ENCODE results near the gene PHF21B.
"Not testable (repeated sequence)": the region's sequence is repeated elsewhere in the genome, so short reads cannot be mapped to it uniquely, and the experiment has no call there.

Gene PHF21B

GRCh38 chr22:44933666-44934453 lies 75.9 kb downstream of the PHF21B start:
- DNase-seq (ENCODE audit: low read depth): no peak

DNA sequence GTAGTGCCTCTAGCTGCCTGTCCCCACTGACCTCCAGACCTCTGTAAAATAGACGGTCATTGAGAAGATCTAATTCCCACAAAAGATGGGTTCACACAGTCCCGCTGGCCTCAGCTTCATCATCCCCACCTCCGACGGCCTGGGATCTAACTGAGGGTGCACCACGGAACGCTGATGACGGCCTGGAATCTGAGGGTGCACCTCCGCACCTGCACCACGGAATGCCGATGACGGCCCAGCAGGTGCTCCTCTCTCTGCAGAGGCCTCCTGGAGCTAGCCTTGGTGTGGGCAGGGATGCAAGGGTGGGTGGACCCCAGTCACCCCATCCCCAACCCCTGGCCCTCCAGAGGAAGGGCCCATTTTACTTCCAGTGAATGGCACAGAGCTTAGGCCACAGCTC lies 77.3 kb downstream of the PHF21B start:
- no peak for DNase-seq (ENCODE audit: low read depth)

- DNase-seq (ENCODE audit: low read depth): no peak
Observed at GRCh38 chr22:44931766-44932165, 78.0 kb downstream of the PHF21B start.

DNA sequence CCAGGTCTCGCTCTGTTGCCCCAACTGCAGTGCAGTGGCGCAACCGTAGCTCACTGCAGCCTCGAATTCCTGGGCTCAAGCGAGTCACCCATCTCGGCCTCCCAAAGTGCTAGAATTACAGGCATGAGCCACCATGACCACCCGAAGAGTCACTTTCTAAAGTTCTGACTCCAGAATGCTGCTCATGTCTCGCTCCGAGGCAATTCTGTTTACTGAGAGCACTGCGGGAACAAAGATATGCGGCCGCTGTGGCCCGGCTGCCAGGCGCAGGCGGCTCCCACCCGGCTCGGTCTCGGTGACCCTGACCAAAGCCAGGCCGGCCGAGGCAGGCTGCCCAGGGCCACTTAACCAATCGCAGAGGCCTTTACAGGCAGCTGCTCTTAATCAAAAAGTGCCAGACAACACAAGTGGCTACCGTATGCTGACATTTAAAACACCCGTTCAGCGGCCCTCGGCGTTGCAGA lies 78.7 kb downstream of the PHF21B start:
- no peak for DNase-seq (ENCODE audit: low read depth)

GRCh38 chr22:44930711-44931035 lies 79.1 kb downstream of the PHF21B start:
- DNase-seq (ENCODE audit: low read depth): no peak

GRCh38 chr22:44930016-44930710 lies 79.6 kb downstream of the PHF21B start:
- no peak for DNase-seq (ENCODE audit: low read depth)

GRCh38 chr22:44929359-44930015 lies 80.3 kb downstream of the PHF21B start:
- no peak for DNase-seq (ENCODE audit: low read depth)

- no peak for DNase-seq (ENCODE audit: low read depth)
Observed at GRCh38 chr22:44928711-44929358, 81.0 kb downstream of the PHF21B start.

GRCh38 chr22:44928136-44928463 lies 81.7 kb downstream of the PHF21B start:
- no peak for DNase-seq (ENCODE audit: low read depth)

DNA sequence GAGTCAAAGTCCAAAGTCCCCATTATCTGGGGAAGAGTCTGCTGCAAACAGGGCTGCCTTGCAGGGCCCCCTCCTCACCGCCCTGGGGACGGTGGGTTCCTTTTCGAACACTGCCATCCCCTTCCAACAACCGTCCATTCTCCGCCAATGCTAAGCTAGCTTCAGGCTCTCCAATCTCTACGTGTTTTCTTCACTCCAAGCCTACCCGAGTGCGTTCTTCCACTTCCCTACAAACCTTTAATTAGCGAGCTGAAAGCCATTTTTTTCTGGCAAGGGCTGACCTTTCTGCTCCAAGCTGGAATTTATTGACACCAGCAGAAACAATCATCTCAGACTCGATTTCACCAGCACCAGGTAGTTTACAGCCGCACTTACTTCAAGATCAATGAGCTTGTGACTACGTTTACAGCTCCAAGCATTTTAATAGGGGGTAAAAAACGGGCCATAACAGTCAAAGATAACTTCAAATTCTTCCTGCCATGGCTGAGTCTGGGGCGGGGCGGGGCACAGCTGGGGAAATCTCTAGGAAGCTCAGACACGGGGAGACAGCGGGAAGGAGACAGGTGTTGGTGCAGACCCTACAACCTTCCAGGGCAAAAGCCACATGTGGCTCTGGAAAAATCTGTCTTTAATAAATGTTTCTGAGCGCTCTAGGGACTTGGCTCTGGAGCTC lies 82.2 kb downstream of the PHF21B start:
- no peak for DNase-seq (ENCODE audit: low read depth)

GRCh38 chr22:44926491-44927415 lies 83.1 kb downstream of the PHF21B start:
- no peak for DNase-seq (ENCODE audit: low read depth)

DNA sequence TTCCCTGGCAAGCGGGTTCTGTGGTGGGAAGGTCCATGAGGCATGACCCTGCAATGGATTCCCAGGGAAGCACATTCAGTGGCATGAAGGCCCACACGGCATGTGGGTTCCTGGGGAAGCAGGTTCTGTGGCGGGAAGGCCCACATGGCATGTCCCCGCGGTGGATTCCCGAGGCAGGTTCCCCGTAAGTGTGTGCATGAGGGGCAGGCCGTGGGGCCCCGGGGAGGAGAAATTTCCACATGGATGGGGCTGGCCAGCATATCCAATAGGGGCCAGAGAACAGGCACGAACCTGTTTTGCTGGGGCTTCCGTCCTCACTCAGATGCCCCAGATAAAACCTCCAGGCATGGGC lies 83.7 kb downstream of the PHF21B start:
- DNase-seq (ENCODE audit: low read depth): no peak

GRCh38 chr22:44925465-44926123 lies 84.2 kb downstream of the PHF21B start:
- no peak for DNase-seq (ENCODE audit: low read depth)

- no peak for DNase-seq (ENCODE audit: low read depth)
Observed at GRCh38 chr22:44924710-44925109, 85.1 kb downstream of the PHF21B start.

DNA sequence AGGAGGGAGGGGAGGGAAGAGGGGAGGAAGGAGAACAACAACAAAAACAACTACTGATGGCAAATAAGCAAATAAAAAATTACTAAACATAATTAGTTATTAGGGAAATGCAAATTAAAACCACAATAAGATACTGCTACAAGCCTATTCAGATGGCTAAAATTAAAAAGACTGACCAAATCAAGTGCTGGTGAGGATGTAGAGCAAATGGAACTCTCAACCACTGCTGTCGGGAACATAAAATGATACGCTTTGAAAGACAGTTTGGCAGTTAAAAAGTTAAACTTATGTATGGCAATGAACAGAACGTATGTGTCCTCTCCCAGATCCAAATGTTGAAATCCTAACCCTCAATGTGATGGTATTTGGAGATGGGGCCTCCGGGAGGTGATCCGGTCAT lies 85.7 kb downstream of the PHF21B start:
- no peak for DNase-seq (ENCODE audit: low read depth)

DNA sequence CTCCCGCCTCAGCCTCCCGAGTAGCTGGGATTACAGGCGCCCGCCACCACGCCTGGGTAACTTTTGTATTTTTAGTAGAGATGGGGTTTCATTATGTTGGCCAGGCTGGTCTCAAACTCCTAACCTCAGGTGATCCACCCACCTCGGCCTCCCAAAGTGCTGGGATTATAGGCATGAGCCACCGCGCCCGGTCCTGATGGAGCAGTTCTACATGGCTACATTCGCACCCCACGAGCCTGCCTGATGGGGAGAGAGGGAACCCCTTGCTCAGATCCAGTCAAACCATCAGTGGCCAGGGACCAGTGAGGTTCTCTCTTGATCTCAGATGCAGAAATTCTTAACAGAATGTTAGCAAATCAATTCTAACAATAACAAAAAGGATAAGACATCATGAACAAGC lies 88.0 kb downstream of the PHF21B start:
- not testable (repeated sequence) for DNase-seq (ENCODE audit: low read depth)

DNA sequence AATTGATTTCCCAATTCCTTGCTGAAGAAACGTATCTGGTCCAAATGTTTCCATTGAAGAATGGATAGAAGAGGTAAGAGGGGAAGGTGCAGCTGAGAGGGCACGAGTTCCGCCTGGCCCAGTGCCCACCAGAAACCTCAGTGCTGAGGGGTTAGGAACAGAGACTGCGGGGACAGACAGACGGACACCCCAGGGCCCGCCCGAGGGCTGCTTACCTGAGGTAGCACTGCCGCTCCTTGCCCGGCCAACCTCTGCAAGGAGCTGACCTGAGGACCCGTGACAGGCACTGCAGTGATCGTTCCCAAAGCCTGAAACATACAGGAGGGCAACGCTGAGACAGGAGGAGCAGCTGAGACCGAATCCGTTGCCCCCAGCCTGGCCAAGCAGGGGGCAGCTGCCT lies 89.6 kb downstream of the PHF21B start:
- DNase-seq (ENCODE audit: low read depth): no peak

GRCh38 chr22:44919691-44920090 lies 90.1 kb downstream of the PHF21B start:
- no peak for DNase-seq (ENCODE audit: low read depth)

GRCh38 chr22:44918925-44919392 lies 90.8 kb downstream of the PHF21B start:
- DNase-seq (ENCODE audit: low read depth): no peak

DNA sequence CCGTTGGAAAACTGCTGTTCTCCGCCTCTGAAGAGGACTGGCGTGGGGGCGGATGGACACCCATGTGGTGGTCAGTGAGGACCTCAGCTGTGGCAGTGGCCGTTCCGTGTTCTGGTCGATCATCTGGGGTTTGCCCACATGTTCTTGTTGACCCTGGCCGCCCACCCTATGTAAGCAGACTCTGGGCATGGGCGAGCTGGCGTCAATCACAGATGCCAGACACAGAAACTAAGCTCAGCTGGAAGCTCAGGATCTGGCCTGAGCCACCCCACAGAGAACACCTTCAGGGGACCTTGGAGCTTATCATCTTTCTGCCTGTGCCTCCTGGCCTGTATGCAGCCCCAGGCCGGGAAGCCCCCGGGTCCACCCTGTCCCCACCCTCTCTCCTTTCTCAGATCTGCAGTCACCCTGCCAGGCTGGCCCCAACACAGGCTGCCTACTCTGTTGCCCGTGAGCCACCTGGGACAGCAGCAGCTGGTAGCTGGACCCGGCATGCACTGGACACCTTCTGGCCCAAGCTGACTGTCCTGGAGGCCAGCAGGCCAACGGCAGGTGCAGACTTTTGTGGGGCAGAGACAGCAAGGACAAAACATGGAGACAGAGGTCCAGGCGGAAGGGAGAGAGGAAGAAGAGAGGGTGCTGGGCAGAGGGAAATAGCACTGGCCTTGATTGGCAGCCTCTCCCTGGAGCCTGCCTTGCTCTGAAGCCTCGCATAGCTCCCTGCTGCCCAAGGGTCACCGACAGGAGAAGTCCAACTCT lies 91.5 kb downstream of the PHF21B start:
- no peak for DNase-seq (ENCODE audit: low read depth)

All from stimulated activated CD8-positive, alpha-beta memory T cell treated with anti-CD3 and anti-CD28 coated beads, Interleukin-12 subunit alpha, Interleukin-12 subunit beta, amount 100 ng/mL, for 1 hour (primary cell).